CD14-positive monocyte (primary cell): Measurements from ENCODE around the gene CCDC50. TPM values are rescaled to one million over a fixed set of nuclear protein-coding genes. Genes with fewer than 3 reads are reported as not detected.

Experiments
- DNase-seq, 3 donors: peaks; one replicate each; pipeline ENCODE4 v3.0.0-alpha.2; 2011 to 2022
- H2AFZ ChIP-seq: 2 replicates; pipeline ENCODE4 v1.6.0; 2012; ENCODE audit warnings: mild to moderate bottlenecking, low read depth, low read length, inconsistent platforms; ENCODE audit not compliant: insufficient read depth, poor library complexity, severe bottlenecking
- H3K27ac ChIP-seq, 2 donors: 1 replicate in 1 of 2; 2 replicates in 1 of 2; pipeline ENCODE4 v1.5.1; 2012 to 2013; ENCODE audit warnings: low read length in 2 of 2, control low read depth in 1 of 2, inconsistent platforms in 1 of 2, low read depth in 1 of 2, mild to moderate bottlenecking in 1 of 2
- H3K27me3 ChIP-seq, 2 donors: one replicate each; pipeline versions ENCODE4 v1.6.0 to v1.6.1; 2011 to 2013; ENCODE audit warnings: low read length in 2 of 2; ENCODE audit not compliant: control insufficient read depth in 2 of 2, insufficient read depth in 2 of 2
- H3K36me3 ChIP-seq, 2 donors: replicated peaks in 1 of 2; 1 replicate in 1 of 2; 2 replicates in 1 of 2; pipeline versions ENCODE4 v1.5.1 to v1.6.1; 2012 to 2013; ENCODE audit warnings: low read length in 2 of 2, control low read depth in 1 of 2, inconsistent platforms in 1 of 2, mild to moderate bottlenecking in 1 of 2; ENCODE audit not compliant: insufficient read depth in 2 of 2, control insufficient read depth in 1 of 2
- H3K4me1 ChIP-seq, 2 donors: 1 replicate in 1 of 2; 2 replicates in 1 of 2; pipeline versions ENCODE4 v1.5.1 to v1.6.1; 2012 to 2013; ENCODE audit warnings: low read length in 2 of 2, control low read depth in 1 of 2, inconsistent platforms in 1 of 2, mild to moderate bottlenecking in 1 of 2, moderate library complexity in 1 of 2; ENCODE audit not compliant: insufficient read depth in 2 of 2, control insufficient read depth in 1 of 2
- H3K4me2 ChIP-seq: replicated peaks from 2 replicates; pipeline ENCODE3; 2012; ENCODE audit warnings: low read length, moderate library complexity, mild to moderate bottlenecking; ENCODE audit not compliant: poor library complexity, severe bottlenecking; ENCODE audit errors: extremely low read depth
- H3K4me3 ChIP-seq, 3 experiments: fragments of 200-600 bp in 1 of 3; sonication (generic) in 1 of 3; replicated peaks in 1 of 3; 1 replicate in 2 of 3; 2 replicates in 1 of 3; pipeline ENCODE4 v1.5.1; 2011 to 2013; ENCODE audit warnings: low read length in 3 of 3, mild to moderate bottlenecking in 3 of 3, control low read depth in 2 of 3, low read depth in 2 of 3, inconsistent platforms in 1 of 3, moderate library complexity in 1 of 3
- H3K79me2 ChIP-seq: 2 replicates; pipeline ENCODE4 v1.6.0; 2012; ENCODE audit warnings: mild to moderate bottlenecking, control low read depth, inconsistent platforms, low read length, moderate library complexity; ENCODE audit not compliant: insufficient read depth
- H3K9ac ChIP-seq: 2 replicates; pipeline ENCODE4 v1.6.0; 2017; ENCODE audit warnings: low read length, mild to moderate bottlenecking; ENCODE audit not compliant: insufficient read depth, poor library complexity, severe bottlenecking
- H3K9me3 ChIP-seq, 2 donors: replicated peaks in 1 of 2; 1 replicate in 1 of 2; 2 replicates in 1 of 2; pipeline versions ENCODE4 v1.5.1 to v1.6.1; 2012 to 2013; ENCODE audit warnings: low read length in 2 of 2, control low read depth in 1 of 2; ENCODE audit not compliant: control insufficient read depth in 1 of 2, insufficient read depth in 1 of 2
- H4K20me1 ChIP-seq: 2 replicates; pipeline ENCODE4 v1.6.0; 2012; ENCODE audit warnings: mild to moderate bottlenecking, low read length, control low read depth, moderate library complexity; ENCODE audit not compliant: insufficient read depth
- H3K27ac Mint-ChIP-seq, 7 donors: one replicate each; pipeline ENCODE4 v1.8.0; 2020; ENCODE audit warnings: mild to moderate bottlenecking in 7 of 7, mixed read lengths in 7 of 7, moderate library complexity in 6 of 7, inconsistent platforms in 2 of 7
- H3K27me3 Mint-ChIP-seq, 3 donors: one replicate each; pipeline ENCODE4 v1.8.0; 2021 to 2022; ENCODE audit warnings: low read depth in 3 of 3, mild to moderate bottlenecking in 3 of 3, mixed read lengths in 3 of 3, moderate library complexity in 3 of 3, inconsistent platforms in 1 of 3
- H3K36me3 Mint-ChIP-seq, 2 donors: one replicate each; pipeline ENCODE4 v1.8.0; 2020; ENCODE audit warnings: mixed read lengths in 2 of 2, inconsistent platforms in 1 of 2, mild to moderate bottlenecking in 1 of 2
- H3K4me1 Mint-ChIP-seq: one replicate; pipeline ENCODE4 v1.8.0; 2020; ENCODE audit warnings: mild to moderate bottlenecking, mixed read lengths
- H3K4me3 Mint-ChIP-seq, 2 donors: one replicate each; pipeline ENCODE4 v1.8.0; 2020; ENCODE audit warnings: mild to moderate bottlenecking in 2 of 2, mixed read lengths in 2 of 2, moderate library complexity in 1 of 2
- H3K9me3 Mint-ChIP-seq, 7 donors: one replicate each; pipeline ENCODE4 v1.8.0; 2020 to 2022; ENCODE audit warnings: mixed read lengths in 7 of 7, mild to moderate bottlenecking in 6 of 7, moderate library complexity in 6 of 7, inconsistent platforms in 2 of 7
- WGBS: methylation state at CpG from one replicate; pipeline ENCODE4 v1.1.5; 2013; ENCODE audit warnings: missing lambda C conversion rate; ENCODE audit not compliant: insufficient coverage; 5-methylcytosine and 5-hydroxymethylcytosine counted together
- intact Hi-C, 2 donors: fragments of 100-400 bp; cut with micrococcal nuclease; formaldehyde crosslinking; loops; one replicate each; pipeline versions ENCODE4 v1.15.0 to v1.15.1; 2023
- polyA plus RNA-seq, 3 donors: library from polyadenylated mRNA; depleted of rRNA in 1 of 3; unstranded in 2 of 3; stranded (reverse) in 1 of 3; fragments of 300-500 nt in 2 of 3; fragments of >200 nt in 1 of 3; fragmentation: Illumina TruSeq in 2 of 3; gene quantifications; 1 replicate in 2 of 3; 2 replicates in 1 of 3; pipeline ENCODE4 v1.2.3, GENCODE V29; 2012 to 2021
- TF ChIP-seq, protein P1 (sequence below): fragments of 200-600 bp; IDR thresholded peaks from one replicate; pipeline ENCODE4 v1.8.0; 2022; ENCODE audit warnings: antibody characterized with exemption, mild to moderate bottlenecking

The CCDC50 gene
- polyA plus RNA-seq, 3 donors, result 13.3 to 29.2 (median 25.8) TPM

DNA sequence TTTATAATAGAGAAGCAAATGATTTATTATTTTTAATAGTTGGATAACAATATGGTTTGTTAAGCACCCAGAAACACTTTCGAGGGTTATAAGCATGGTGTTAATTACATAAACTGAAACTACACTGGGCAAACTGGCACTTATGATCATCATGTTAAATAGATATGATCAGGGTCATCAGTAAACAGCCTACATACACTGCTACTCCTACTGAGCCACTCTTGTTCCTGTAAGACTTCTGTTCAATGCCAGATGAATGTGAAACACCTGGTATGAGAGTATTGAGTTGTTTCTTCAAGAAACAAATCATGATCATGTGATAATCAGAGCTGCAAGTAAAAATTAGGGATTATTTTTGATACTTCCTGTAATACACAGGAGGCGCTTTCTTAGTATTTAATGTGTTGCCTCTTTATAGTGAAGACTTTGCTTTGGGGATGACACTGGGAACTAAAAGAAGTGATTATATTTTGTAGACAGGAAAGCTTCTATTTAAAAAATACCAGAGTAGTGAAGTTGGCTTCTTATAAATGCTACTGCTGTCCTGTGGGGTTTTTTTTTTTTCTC is 33.4 kb downstream of the CCDC50 start:
- H3K4me1 Mint-ChIP-seq, result no peaks in the 10 kb centered on the region
- peaks cover 0 to 3% (median 0%) of the 10 kb centered on the region in 7 donors for H3K9me3 Mint-ChIP-seq
- no peaks in the 10 kb centered on the region for H3K27me3 Mint-ChIP-seq
- Histone ChIP-seq H3K27ac (no peak overlapping the region), H3K9me3 (no peaks in the 10 kb centered on the region), H4K20me1 (no peaks in the 10 kb centered on the region), H3K79me2 (no peaks in the 10 kb centered on the region), H3K4me2 (no peak overlapping the region), H3K36me3 (peaks cover 37 to 76% of the 10 kb centered on the region in 2 donors), H3K9ac (no peak overlapping the region), H3K4me3 (no peak overlapping the region), H3K27me3 (no peaks in the 10 kb centered on the region), H3K4me1 (no peaks in the 10 kb centered on the region), H2AFZ (no peak overlapping the region)
- no CpG with 5 or more reads among the region's 2 CpGs for WGBS
- no peak overlapping the region for H3K4me3 Mint-ChIP-seq
- intact Hi-C loops, result no loop called here
- no peak for DNase-seq
- H3K36me3 Mint-ChIP-seq, result peaks cover 48 to 79% of the 10 kb centered on the region in 2 donors
- H3K27ac Mint-ChIP-seq, result no peak overlapping the region
- TF ChIP-seq, protein P1, sequence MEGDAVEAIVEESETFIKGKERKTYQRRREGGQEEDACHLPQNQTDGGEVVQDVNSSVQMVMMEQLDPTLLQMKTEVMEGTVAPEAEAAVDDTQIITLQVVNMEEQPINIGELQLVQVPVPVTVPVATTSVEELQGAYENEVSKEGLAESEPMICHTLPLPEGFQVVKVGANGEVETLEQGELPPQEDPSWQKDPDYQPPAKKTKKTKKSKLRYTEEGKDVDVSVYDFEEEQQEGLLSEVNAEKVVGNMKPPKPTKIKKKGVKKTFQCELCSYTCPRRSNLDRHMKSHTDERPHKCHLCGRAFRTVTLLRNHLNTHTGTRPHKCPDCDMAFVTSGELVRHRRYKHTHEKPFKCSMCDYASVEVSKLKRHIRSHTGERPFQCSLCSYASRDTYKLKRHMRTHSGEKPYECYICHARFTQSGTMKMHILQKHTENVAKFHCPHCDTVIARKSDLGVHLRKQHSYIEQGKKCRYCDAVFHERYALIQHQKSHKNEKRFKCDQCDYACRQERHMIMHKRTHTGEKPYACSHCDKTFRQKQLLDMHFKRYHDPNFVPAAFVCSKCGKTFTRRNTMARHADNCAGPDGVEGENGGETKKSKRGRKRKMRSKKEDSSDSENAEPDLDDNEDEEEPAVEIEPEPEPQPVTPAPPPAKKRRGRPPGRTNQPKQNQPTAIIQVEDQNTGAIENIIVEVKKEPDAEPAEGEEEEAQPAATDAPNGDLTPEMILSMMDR, result no peak

DNA sequence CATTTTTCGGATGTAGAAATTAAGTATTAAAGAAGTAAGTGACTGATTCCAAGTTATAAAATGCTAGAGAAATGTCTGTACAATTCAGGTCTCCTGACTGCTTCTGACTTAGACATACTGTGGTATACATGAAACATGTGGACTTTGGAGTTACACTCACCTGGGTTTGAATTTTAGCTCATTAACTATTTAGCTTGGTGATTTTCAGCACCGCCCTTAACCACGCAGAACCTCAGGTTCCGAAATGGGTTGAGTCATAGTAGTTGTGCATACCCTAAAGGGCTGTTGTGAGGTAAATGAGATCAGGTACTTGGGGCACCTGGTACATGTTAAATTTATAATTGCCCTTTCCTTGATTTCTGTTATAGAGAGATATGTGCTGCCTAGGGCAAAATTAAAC is 34.0 kb downstream of the CCDC50 start:
- no peaks in the 10 kb centered on the region for H3K9me3 Mint-ChIP-seq
- H3K9ac ChIP-seq, result no peak overlapping the region
- intact Hi-C loops, result no loop called here
- DNase-seq, result no peak
- no peak overlapping the region for H3K4me2 ChIP-seq
- peaks cover 35 to 76% of the 10 kb centered on the region in 2 donors for H3K36me3 ChIP-seq
- no peaks in the 10 kb centered on the region for H3K9me3 ChIP-seq
- H3K36me3 Mint-ChIP-seq, result peaks cover 46 to 79% of the 10 kb centered on the region in 2 donors
- H3K4me3 ChIP-seq, result no peak overlapping the region
- no peak overlapping the region for H3K27ac Mint-ChIP-seq
- H3K4me1 Mint-ChIP-seq, result no peaks in the 10 kb centered on the region
- H3K79me2 ChIP-seq, result no peaks in the 10 kb centered on the region
- no peaks in the 10 kb centered on the region for H3K27me3 ChIP-seq
- H3K27me3 Mint-ChIP-seq, result no peaks in the 10 kb centered on the region
- H3K4me1 ChIP-seq, result no peaks in the 10 kb centered on the region
- 100% methylated on average over 3 of the region's 4 CpGs for WGBS
- no peak overlapping the region for H3K4me3 Mint-ChIP-seq
- no peak overlapping the region for H2AFZ ChIP-seq
- no peaks in the 10 kb centered on the region for H4K20me1 ChIP-seq
- TF ChIP-seq, protein P1, result no peak
- no peak overlapping the region for H3K27ac ChIP-seq
